HG03139 (cell line): ENCODE data around the gene EIF4G1.
A peak's percentile ranks its signal among the peaks of the same experiment; 100 is the strongest.
"Not testable (repeated sequence)": the region's sequence is repeated elsewhere in the genome, so short reads cannot be mapped to it uniquely, and the experiment has no call there.

ENCODE experiments used
- ATAC-seq: cut with Tn5 transposase; IDR thresholded peaks from one replicate; pipeline ENCODE4 v1.9.1; 2021; ENCODE audit not compliant: unreplicated experiment

EIF4G1 gene

DNA sequence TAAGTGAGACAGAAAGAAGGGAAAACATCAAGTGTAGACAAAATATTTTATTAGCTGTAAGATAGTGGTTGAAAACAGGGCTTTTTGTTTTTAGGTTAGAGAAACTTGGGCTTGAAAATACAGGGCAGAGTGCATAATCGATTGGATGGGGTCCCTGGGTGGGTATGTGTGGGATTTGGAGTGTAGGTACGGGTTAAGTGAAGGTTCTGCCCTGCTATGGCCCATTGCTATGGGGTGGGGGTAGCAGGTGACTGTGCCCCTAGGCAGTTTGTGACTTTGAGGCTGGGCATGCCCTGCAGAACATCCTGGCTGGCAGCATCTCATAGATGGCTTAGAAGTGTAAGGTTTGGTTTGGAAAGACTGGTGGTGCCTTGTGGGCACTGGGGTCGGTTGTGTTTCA, 19.3 kb downstream of the EIF4G1 start:
- no peak for ATAC-seq

GRCh38 chr3:184334470-184335158, 20.2 kb downstream of the EIF4G1 start:
- ATAC-seq: no peak

- ATAC-seq: no peak
Measured at GRCh38 chr3:184335291-184335660, 20.9 kb downstream of the EIF4G1 start.

GRCh38 chr3:184335661-184336546, 21.5 kb downstream of the EIF4G1 start:
- ATAC-seq: peak; percentile 57

GRCh38 chr3:184336547-184337398, 22.4 kb downstream of the EIF4G1 start:
- no peak for ATAC-seq

- ATAC-seq: no peak
Measured at GRCh38 chr3:184337399-184337714, 23.0 kb downstream of the EIF4G1 start, which contains the start of gene FAM131A. Gene FAM131A (plus strand): TSS chr3:184337600. CDS start chr3:184337631, 31 bp downstream.

DNA sequence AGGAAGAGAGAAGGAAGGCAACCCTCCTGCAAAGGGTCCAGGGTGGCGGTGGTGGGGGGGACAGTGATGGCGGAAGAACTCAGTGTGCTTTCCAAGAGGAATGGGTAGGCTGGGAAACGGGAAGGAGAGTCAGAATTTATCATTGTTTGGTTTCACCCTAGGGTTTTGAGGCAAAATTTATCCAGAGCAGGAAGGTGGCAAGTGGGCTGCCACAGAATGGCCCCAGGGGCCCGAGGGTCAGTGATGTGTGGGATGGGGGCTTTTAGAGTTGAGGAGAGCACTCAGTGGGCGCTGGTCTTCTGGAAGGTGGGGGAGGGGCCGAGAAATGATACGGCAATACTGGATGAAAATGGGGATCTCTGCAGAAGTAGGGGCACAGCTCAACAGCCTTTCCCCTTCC, 23.6 kb downstream of the EIF4G1 start:
- no peak for ATAC-seq

- ATAC-seq: no peak
Measured at GRCh38 chr3:184338511-184338945, 24.1 kb downstream of the EIF4G1 start.

GRCh38 chr3:184339001-184339400, 24.6 kb downstream of the EIF4G1 start:
- ATAC-seq: no peak

GRCh38 chr3:184339451-184340135, 25.2 kb downstream of the EIF4G1 start:
- not testable (repeated sequence) for ATAC-seq

- no peak for ATAC-seq
Measured at GRCh38 chr3:184341925-184342324, 27.5 kb downstream of the EIF4G1 start.

DNA sequence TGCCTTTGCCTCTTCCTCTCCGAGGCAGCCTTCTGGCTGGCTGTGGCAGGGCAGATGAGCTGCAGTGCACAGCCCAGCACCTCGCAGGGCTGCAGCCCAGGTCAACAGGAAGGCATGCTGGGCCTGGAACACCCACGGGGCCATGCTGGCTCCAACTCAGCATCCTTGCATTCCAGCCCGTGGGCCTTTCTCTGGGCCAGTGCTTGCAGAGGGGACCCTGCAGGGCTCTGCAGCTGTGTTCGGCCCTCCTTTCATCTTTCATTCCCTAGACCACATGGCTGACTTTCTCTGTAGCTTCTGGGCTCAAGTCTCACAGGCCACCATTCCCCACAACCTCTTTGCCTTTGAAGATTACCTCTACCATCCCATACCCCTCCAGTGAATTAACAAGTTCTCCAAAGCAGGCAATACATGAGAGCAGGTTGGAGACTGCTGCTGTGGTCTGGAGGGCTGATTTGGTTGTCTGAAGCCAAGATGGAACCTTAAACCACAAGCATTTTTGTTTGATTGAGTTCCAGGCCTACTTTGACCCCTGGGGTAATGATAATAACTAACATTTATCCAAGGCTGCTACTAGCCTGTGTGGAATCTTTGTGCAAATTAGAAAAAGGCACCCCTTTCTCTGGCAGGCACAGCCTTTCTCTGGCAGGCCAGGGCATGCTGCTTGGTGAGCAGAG, 28.9 kb downstream of the EIF4G1 start:
- ATAC-seq: no peak

- no peak for ATAC-seq
Measured at GRCh38 chr3:184344579-184345316, 30.3 kb downstream of the EIF4G1 start.

DNA sequence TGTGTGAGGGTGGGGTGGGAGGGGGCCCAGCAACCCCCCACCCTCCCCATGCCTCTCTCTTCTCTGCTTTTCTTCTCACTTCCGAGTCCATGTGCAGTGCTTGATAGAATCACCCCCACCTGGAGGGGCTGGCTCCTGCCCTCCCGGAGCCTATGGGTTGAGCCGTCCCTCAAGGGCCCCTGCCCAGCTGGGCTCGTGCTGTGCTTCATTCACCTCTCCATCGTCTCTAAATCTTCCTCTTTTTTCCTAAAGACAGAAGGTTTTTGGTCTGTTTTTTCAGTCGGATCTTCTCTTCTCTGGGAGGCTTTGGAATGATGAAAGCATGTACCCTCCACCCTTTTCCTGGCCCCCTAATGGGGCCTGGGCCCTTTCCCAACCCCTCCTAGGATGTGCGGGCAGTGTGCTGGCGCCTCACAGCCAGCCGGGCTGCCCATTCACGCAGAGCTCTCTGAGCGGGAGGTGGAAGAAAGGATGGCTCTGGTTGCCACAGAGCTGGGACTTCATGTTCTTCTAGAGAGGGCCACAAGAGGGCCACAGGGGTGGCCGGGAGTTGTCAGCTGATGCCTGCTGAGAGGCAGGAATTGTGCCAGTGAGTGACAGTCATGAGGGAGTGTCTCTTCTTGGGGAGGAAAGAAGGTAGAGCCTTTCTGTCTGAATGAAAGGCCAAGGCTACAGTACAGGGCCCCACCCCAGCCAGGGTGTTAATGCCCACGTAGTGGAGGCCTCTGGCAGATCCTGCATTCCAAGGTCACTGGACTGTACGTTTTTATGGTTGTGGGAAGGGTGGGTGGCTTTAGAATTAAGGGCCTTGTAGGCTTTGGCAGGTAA, 31.1 kb downstream of the EIF4G1 start:
- no peak for ATAC-seq

GRCh38 chr3:184346480-184347190, 32.2 kb downstream of the EIF4G1 start:
- no peak for ATAC-seq

DNA sequence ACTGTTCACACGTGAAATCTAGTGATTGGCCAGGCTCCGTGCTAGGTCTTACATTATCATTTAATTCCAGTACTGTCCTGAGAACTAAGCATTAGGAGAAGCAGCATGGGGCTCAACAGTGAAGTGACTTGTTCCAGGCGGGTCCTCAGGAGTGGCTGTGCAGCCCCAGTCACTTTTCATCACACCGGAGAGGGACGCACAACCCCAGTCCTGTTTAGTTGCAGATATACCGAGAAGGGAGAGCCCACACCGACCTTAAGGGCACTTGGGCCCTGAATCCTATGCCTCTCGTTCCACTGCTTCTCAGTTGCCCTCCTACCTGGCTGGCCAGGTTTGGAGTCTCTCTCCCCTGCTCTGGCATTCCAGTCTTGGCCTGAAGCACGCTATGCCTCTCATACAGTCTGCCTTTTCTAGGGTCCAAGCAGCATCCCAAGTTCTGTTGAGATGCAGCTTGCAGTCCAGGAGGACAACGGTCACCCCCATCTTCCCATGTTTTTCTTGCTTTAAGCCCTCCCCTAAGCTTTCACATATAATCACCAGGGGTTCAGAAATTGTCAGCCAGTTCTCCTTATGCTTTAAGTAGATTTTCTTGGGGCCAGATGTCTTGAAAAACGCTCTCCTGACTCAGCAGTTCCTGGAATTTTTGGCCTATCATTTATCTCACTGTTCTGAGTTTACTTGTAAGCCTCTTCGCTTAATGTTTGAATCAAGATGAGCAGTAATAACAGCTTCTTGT, 33.1 kb downstream of the EIF4G1 start:
- ATAC-seq: no peak

- no peak for ATAC-seq
Measured at GRCh38 chr3:184348057-184348382, 33.6 kb downstream of the EIF4G1 start.
